ENCODE results near the gene MINDY1. TPM values are rescaled to one million over a fixed set of nuclear protein-coding genes. Genes with fewer than 3 reads are reported as not detected.

The MINDY1 gene
- total RNA-seq, 2 donors from 2014 or later = 40.4 to 43.1 TPM

- H3K4me3 ChIP-seq = no peak overlapping the region
- DNase-seq = no peak
- H3K9ac ChIP-seq (ENCODE audit: low read depth in 2 of 2, low read length in 2 of 2) = no peak overlapping the region
- peaks cover 25% of the 10 kb centered on the region for H3K36me3 ChIP-seq
- H3K9me3 ChIP-seq = no peaks in the 10 kb centered on the region
- no peak for TF ChIP-seq CTCF (IDR thresholded peaks at IDR 0.05)
- intact Hi-C loops (cut with DNase I) = no loop called here
- H3K4me1 ChIP-seq = no peaks in the 10 kb centered on the region
- H3K27ac ChIP-seq = no peak overlapping the region
- H3K27me3 ChIP-seq = no peaks in the 10 kb centered on the region
These were observed 41.1 kb downstream of the MINDY1 start for GRCh38 chr1:150965605-150966004.

- Histone ChIP-seq H3K27me3 (no peaks in the 10 kb centered on the region), H3K4me1 (no peaks in the 10 kb centered on the region), H3K9me3 (no peaks in the 10 kb centered on the region), H3K9ac (ENCODE audit: low read depth in 2 of 2, low read length in 2 of 2) (no peak overlapping the region), H3K27ac (no peak overlapping the region), H3K4me3 (no peak overlapping the region), H3K36me3 (peaks cover 25% of the 10 kb centered on the region)
- intact Hi-C loops (cut with DNase I) = no loop called here
- no peak for DNase-seq
- TF ChIP-seq CTCF (IDR thresholded peaks at IDR 0.05) = no peak
These were observed 42.6 kb downstream of the MINDY1 start for GRCh38 chr1:150964164-150964489.

- Histone ChIP-seq H3K4me3 (no peak overlapping the region), H3K9ac (ENCODE audit: low read depth in 2 of 2, low read length in 2 of 2) (no peak overlapping the region), H3K9me3 (no peaks in the 10 kb centered on the region), H3K4me1 (no peaks in the 10 kb centered on the region), H3K27ac (no peak overlapping the region), H3K27me3 (no peaks in the 10 kb centered on the region), H3K36me3 (peaks cover 25% of the 10 kb centered on the region)
- no peak for TF ChIP-seq CTCF (IDR thresholded peaks at IDR 0.05)
- no peak for DNase-seq
- intact Hi-C loops (cut with DNase I) = no loop called here
These were observed 43.2 kb downstream of the MINDY1 start for GRCh38 chr1:150963321-150964163.

GRCh38 chr1:150961756-150962155, 44.9 kb downstream of the MINDY1 start:
- Histone ChIP-seq H3K36me3 (peaks cover 15% of the 10 kb centered on the region), H3K4me3 (no peak overlapping the region), H3K27me3 (no peaks in the 10 kb centered on the region), H3K4me1 (no peaks in the 10 kb centered on the region), H3K9me3 (no peaks in the 10 kb centered on the region), H3K9ac (ENCODE audit: low read depth in 2 of 2, low read length in 2 of 2) (no peak overlapping the region), H3K27ac (no peak overlapping the region)
- intact Hi-C loops (cut with DNase I) = no loop called here
- no peak for DNase-seq
- no peak for TF ChIP-seq CTCF (IDR thresholded peaks at IDR 0.05)

GRCh38 chr1:150960646-150961045, 46.1 kb downstream of the MINDY1 start:
- DNase-seq = no peak
- Histone ChIP-seq H3K27me3 (no peaks in the 10 kb centered on the region), H3K4me3 (no peak overlapping the region), H3K36me3 (peaks cover 8% of the 10 kb centered on the region), H3K4me1 (no peaks in the 10 kb centered on the region), H3K9me3 (no peaks in the 10 kb centered on the region), H3K27ac (no peak overlapping the region), H3K9ac (ENCODE audit: low read depth in 2 of 2, low read length in 2 of 2) (no peak overlapping the region)
- intact Hi-C loops (cut with DNase I) = no loop called here
- no peak for TF ChIP-seq CTCF (IDR thresholded peaks at IDR 0.05)
